ENCODE results near the gene TMED5. TPM values are rescaled to one million over a fixed set of nuclear protein-coding genes. Genes with fewer than 3 reads are reported as not detected.
"Not testable (repeated sequence)": the region's sequence is repeated elsewhere in the genome, so short reads cannot be mapped to it uniquely, and the experiment has no call there.

The TMED5 gene
- total and polyA plus RNA-seq, 2 experiments from 2014 or later = 25.0 to 45.2 TPM

GRCh38 chr1:93220716-93221115 lies 40.5 kb upstream of the TMED5 start:
- not testable (repeated sequence) for H3K27ac Mint-ChIP-seq; H3K4me1 ChIP-seq (ENCODE audit: insufficient read depth); H3K4me3 Mint-ChIP-seq; ATAC-seq; H3F3A ChIP-seq (replicated peaks; ENCODE audit: low read depth); H3K4me1 Mint-ChIP-seq; H3K27me3 ChIP-seq (ENCODE audit: insufficient read depth); H3K9me3 Mint-ChIP-seq; H3K27ac ChIP-seq (ENCODE audit: low read depth); H3K27me3 Mint-ChIP-seq (ENCODE audit: insufficient read depth, low read depth, poor library complexity); DNase-seq (ENCODE audit: low spot score); H3K4me2 ChIP-seq; H3K9me2 ChIP-seq (ENCODE audit: insufficient read depth); H3K4me3 ChIP-seq; H2AFZ ChIP-seq; H3K36me3 ChIP-seq (ENCODE audit: insufficient read depth); H4K20me1 ChIP-seq (replicated peaks; ENCODE audit: insufficient read depth); H3K79me2 ChIP-seq (replicated peaks; ENCODE audit: insufficient read depth)
- peaks cover 70% of the 10 kb centered on the region for H3K36me3 Mint-ChIP-seq (ENCODE audit: low read depth)

GRCh38 chr1:93219443-93219842 lies 39.2 kb upstream of the TMED5 start:
- DNase-seq (ENCODE audit: low spot score) = no peak
- no peak overlapping the region for H3K4me3 ChIP-seq
- H3K4me2 ChIP-seq = no peak overlapping the region
- no peaks in the 10 kb centered on the region for H3K79me2 ChIP-seq (replicated peaks; ENCODE audit: insufficient read depth)
- ATAC-seq = no peak
- Mint-ChIP-seq H3K27ac (no peak overlapping the region), H3K4me1 (no peaks in the 10 kb centered on the region), H3K4me3 (no peak overlapping the region), H3K27me3 (ENCODE audit: insufficient read depth, low read depth, poor library complexity) (peaks cover 5% of the 10 kb centered on the region), H3K36me3 (ENCODE audit: low read depth) (peaks cover 71% of the 10 kb centered on the region), H3K9me3 (no peaks in the 10 kb centered on the region)
- H3K36me3 ChIP-seq (ENCODE audit: insufficient read depth) = peaks cover 12% of the 10 kb centered on the region; the same call in 1 of the 2 replicates
- H3F3A ChIP-seq (replicated peaks; ENCODE audit: low read depth) = no peaks in the 10 kb centered on the region
- no peak for TF ChIP-seq EZH2phosphoT487 (IDR thresholded peaks at IDR 0.05; ENCODE audit: unreplicated experiment)
- no peak for TF ChIP-seq CREB1 (CRISPR knock-in tag; IDR thresholded peaks at IDR 0.05; ENCODE audit: low read depth)
- TF ChIP-seq CTCF (conservative IDR thresholded peaks at IDR 0.05; ENCODE audit: low read depth in 2 of 2) = no peak
- no peak for TF ChIP-seq EZH2 (IDR thresholded peaks at IDR 0.05; ENCODE audit: low read depth, unreplicated experiment)
- TF ChIP-seq POLR2AphosphoS5 (IDR thresholded peaks at IDR 0.05; ENCODE audit: low read depth) = no peak
- H3K4me1 ChIP-seq (ENCODE audit: insufficient read depth) = no peaks in the 10 kb centered on the region
- H3K27me3 ChIP-seq (ENCODE audit: insufficient read depth) = no peaks in the 10 kb centered on the region
- H3K9me2 ChIP-seq (ENCODE audit: insufficient read depth) = no peaks in the 10 kb centered on the region
- no peaks in the 10 kb centered on the region for H4K20me1 ChIP-seq (replicated peaks; ENCODE audit: insufficient read depth)
- H2AFZ ChIP-seq = no peak overlapping the region
- no peak overlapping the region for H3K27ac ChIP-seq (ENCODE audit: low read depth)

DNA sequence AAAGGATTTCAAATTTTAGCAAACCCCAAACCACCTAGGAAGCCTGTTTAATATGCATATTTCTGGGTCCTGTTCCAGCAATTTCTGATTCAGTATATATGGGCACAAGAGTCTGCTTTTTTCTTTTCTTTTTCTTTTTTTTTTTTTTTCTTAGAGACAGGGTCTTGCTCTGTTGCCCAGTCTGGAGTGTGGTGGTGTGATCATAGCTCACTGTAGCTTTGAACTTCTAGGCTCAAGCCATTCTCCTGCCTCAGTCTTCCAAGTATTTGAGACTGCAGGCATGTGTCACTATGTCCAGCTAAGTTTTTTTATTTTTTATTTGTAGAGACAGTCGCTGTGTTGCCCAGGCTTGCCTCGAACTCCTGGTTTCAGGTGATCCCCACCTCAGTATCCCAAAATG lies 35.1 kb upstream of the TMED5 start:
- H3K36me3 ChIP-seq (ENCODE audit: insufficient read depth) = peaks cover 7% of the 10 kb centered on the region; the same call in 1 of the 2 replicates
- H3K27ac Mint-ChIP-seq = no peak overlapping the region
- no peaks in the 10 kb centered on the region for H3K4me1 Mint-ChIP-seq
- H3K27ac ChIP-seq (ENCODE audit: low read depth) = no peak overlapping the region
- no peak for DNase-seq (ENCODE audit: low spot score)
- no peaks in the 10 kb centered on the region for H3K79me2 ChIP-seq (replicated peaks; ENCODE audit: insufficient read depth)
- H3K4me1 ChIP-seq (ENCODE audit: insufficient read depth) = no peaks in the 10 kb centered on the region
- H3K4me3 Mint-ChIP-seq = no peak overlapping the region
- H3K9me2 ChIP-seq (ENCODE audit: insufficient read depth) = no peaks in the 10 kb centered on the region
- no peak overlapping the region for H2AFZ ChIP-seq
- no peaks in the 10 kb centered on the region for H3K9me3 Mint-ChIP-seq
- no peak overlapping the region for H3K4me2 ChIP-seq
- H3K27me3 ChIP-seq (ENCODE audit: insufficient read depth) = no peaks in the 10 kb centered on the region
- no peak overlapping the region for H3K4me3 ChIP-seq
- H4K20me1 ChIP-seq (replicated peaks; ENCODE audit: insufficient read depth) = no peaks in the 10 kb centered on the region
- peaks cover 72% of the 10 kb centered on the region for H3K36me3 Mint-ChIP-seq (ENCODE audit: low read depth)
- peaks cover 5% of the 10 kb centered on the region for H3K27me3 Mint-ChIP-seq (ENCODE audit: insufficient read depth, low read depth, poor library complexity)
- no peaks in the 10 kb centered on the region for H3F3A ChIP-seq (replicated peaks; ENCODE audit: low read depth)
- no peak for ATAC-seq
- no peak for TF ChIP-seq ZNF462 (CRISPR knock-in tag; IDR thresholded peaks at IDR 0.05)
- no peak for TF ChIP-seq ZNF114 (CRISPR knock-in tag; IDR thresholded peaks at IDR 0.05)
- no peak for TF ChIP-seq ETS1 (IDR thresholded peaks at IDR 0.05)
- no peak for TF ChIP-seq JUNB (IDR thresholded peaks at IDR 0.05; ENCODE audit: unreplicated experiment)
